H1 (cell line): ENCODE results near the gene MRPL28. TPM values are rescaled to one million over a fixed set of nuclear protein-coding genes. Genes with fewer than 3 reads are reported as not detected.

Experiments
- CTCF ChIA-PET: fragments of 300-600 bp; sonication (Branson Sonifier 250); formaldehyde crosslinking; loops from one replicate; lab custom pipeline; 2021; ENCODE audit not compliant: partially characterized antibody; lab: Charles Lee
- POLR2A ChIA-PET: fragments of 300-600 bp; sonication (Branson Sonifier 250); formaldehyde crosslinking; loops from one replicate; lab custom pipeline; 2021; ENCODE audit warnings: inconsistent platforms; ENCODE audit not compliant: partially characterized antibody; lab: Charles Lee
- DNase-seq, 2 experiments: peaks; one replicate each; pipeline versions ENCODE4 v3.0.0 to v3.0.0-alpha.2; 2010 to 2022; ENCODE audit warnings: low spot score in 2 of 2, low read depth in 1 of 2, mixed read lengths in 1 of 2
- FAIRE-seq: peaks from 2 replicates; lab custom pipeline; 2011; peaks lifted over from hg19 to GRCh38; lab: Jason Lieb, UNC
- H2AFZ ChIP-seq: 2 replicates; pipeline ENCODE4 v1.8.1; 2012; ENCODE audit warnings: low read length, inconsistent platforms
- H2AK5ac ChIP-seq: 2 replicates; pipeline ENCODE4 v1.6.1; 2013; ENCODE audit warnings: low read depth, low read length
- H2BK120ac ChIP-seq: replicated peaks from 2 replicates; pipeline ENCODE3; 2013; ENCODE audit warnings: low read depth, low read length, inconsistent platforms
- H2BK12ac ChIP-seq: 2 replicates; pipeline ENCODE4 v1.6.1; 2013; ENCODE audit warnings: low read depth, low read length
- H2BK15ac ChIP-seq: 2 replicates; pipeline ENCODE4 v1.6.1; 2013; ENCODE audit warnings: low read length
- H2BK20ac ChIP-seq: 2 replicates; pipeline ENCODE4 v1.6.1; 2013; ENCODE audit warnings: low read length
- H2BK5ac ChIP-seq: 2 replicates; pipeline ENCODE4 v1.6.1; 2013; ENCODE audit warnings: low read depth, low read length
- H3K14ac ChIP-seq: 2 replicates; pipeline ENCODE4 v1.6.1; 2013; ENCODE audit warnings: inconsistent platforms; ENCODE audit not compliant: insufficient read length
- H3K18ac ChIP-seq: 2 replicates; pipeline ENCODE4 v1.6.1; 2013; ENCODE audit warnings: low read length; ENCODE audit errors: extremely low read depth
- H3K23ac ChIP-seq: 2 replicates; pipeline ENCODE4 v1.6.1; 2013; ENCODE audit warnings: inconsistent platforms; ENCODE audit not compliant: insufficient read length
- H3K23me2 ChIP-seq: 2 replicates; pipeline ENCODE4 v1.6.1; 2013; ENCODE audit warnings: low read depth, low read length
- H3K27ac ChIP-seq: 2 replicates; pipeline ENCODE4 v1.6.1; 2011; ENCODE audit warnings: low read depth, low read length, inconsistent platforms
- H3K27me3 ChIP-seq, 4 experiments: replicated peaks in 1 of 4; 1 replicate in 1 of 4; 2 replicates in 3 of 4; pipeline versions ENCODE4 v1.6.1 to v1.8.1; 2011 to 2013; ENCODE audit warnings: low read length in 3 of 4, mild to moderate bottlenecking in 3 of 4, inconsistent platforms in 2 of 4, mixed read lengths in 2 of 4, moderate library complexity in 1 of 4; ENCODE audit not compliant: control insufficient read depth in 3 of 4, insufficient read depth in 3 of 4; ENCODE audit errors: extremely low read depth in 1 of 4
- H3K36me3 ChIP-seq, 4 experiments: 2 replicates each; pipeline versions ENCODE4 v1.6.1 to v1.8.1; 2011 to 2013; ENCODE audit warnings: mild to moderate bottlenecking in 4 of 4, low read length in 3 of 4, moderate library complexity in 2 of 4, control low read depth in 1 of 4, inconsistent platforms in 1 of 4; ENCODE audit not compliant: insufficient read depth in 4 of 4, control insufficient read depth in 2 of 4
- H3K4ac ChIP-seq: replicated peaks from 2 replicates; pipeline ENCODE3; 2013; ENCODE audit warnings: low read length, low read depth, mixed read lengths, inconsistent platforms; ENCODE audit not compliant: insufficient read length
- H3K4me1 ChIP-seq, 4 experiments: replicated peaks in 1 of 4; 1 replicate in 1 of 4; 2 replicates in 3 of 4; pipeline versions ENCODE4 v1.6.1 to v1.8.1; 2011 to 2013; ENCODE audit warnings: low read length in 3 of 4, inconsistent platforms in 2 of 4, mixed read lengths in 1 of 4; ENCODE audit not compliant: insufficient read depth in 4 of 4, control insufficient read depth in 3 of 4
- H3K4me2 ChIP-seq, 2 experiments: 2 replicates each; pipeline versions ENCODE4 v1.6.1 to v1.8.1; 2011 to 2013; ENCODE audit warnings: low read depth in 2 of 2, low read length in 2 of 2, control low read depth in 1 of 2, inconsistent platforms in 1 of 2, mild to moderate bottlenecking in 1 of 2; ENCODE audit not compliant: insufficient read depth in 1 of 2
- H3K4me3 ChIP-seq, 4 experiments: fragments of 200-600, 300-600 bp in 1 of 4; sonication (generic), shearing (Covaris generic), sonication (Bioruptor Twin) in 1 of 4; 2 replicates each; pipeline versions ENCODE4 v1.5.1 to v1.8.1; 2011 to 2016; ENCODE audit warnings: low read length in 4 of 4, low read depth in 3 of 4, control low read depth in 2 of 4, inconsistent platforms in 2 of 4, mild to moderate bottlenecking in 2 of 4, mixed read lengths in 1 of 4, moderate library complexity in 1 of 4; ENCODE audit not compliant: insufficient read depth in 2 of 4; ENCODE audit errors: extremely low read depth in 1 of 4
- H3K56ac ChIP-seq: replicated peaks from 2 replicates; pipeline ENCODE3; 2013; ENCODE audit warnings: low read depth, mild to moderate bottlenecking, mixed read lengths, low read length, inconsistent platforms; ENCODE audit not compliant: insufficient read length
- H3K79me1 ChIP-seq: 2 replicates; pipeline ENCODE4 v1.6.1; 2013; ENCODE audit warnings: low read depth, low read length, control low read depth
- H3K79me2 ChIP-seq, 2 experiments: 2 replicates each; pipeline versions ENCODE4 v1.6.1 to v1.8.1; 2012 to 2013; ENCODE audit warnings: low read length in 2 of 2, mild to moderate bottlenecking in 2 of 2, inconsistent platforms in 1 of 2; ENCODE audit not compliant: insufficient read depth in 2 of 2, control insufficient read depth in 1 of 2
- H3K9ac ChIP-seq, 4 experiments: replicated peaks in 1 of 4; 1 replicate in 1 of 4; 2 replicates in 3 of 4; pipeline versions ENCODE4 v1.6.1 to v1.8.1; 2011 to 2013; ENCODE audit warnings: low read depth in 3 of 4, low read length in 3 of 4, control low read depth in 2 of 4, mild to moderate bottlenecking in 2 of 4, moderate library complexity in 2 of 4, inconsistent platforms in 1 of 4; ENCODE audit errors: extremely low read depth in 1 of 4
- H3K9me3 ChIP-seq, 2 experiments: 2 replicates each; pipeline versions ENCODE4 v1.6.1 to v1.8.1; 2012 to 2013; ENCODE audit warnings: mild to moderate bottlenecking in 2 of 2, moderate library complexity in 2 of 2, control low read depth in 1 of 2, inconsistent platforms in 1 of 2, low read depth in 1 of 2, low read length in 1 of 2, mixed read lengths in 1 of 2; ENCODE audit not compliant: insufficient read depth in 2 of 2
- H4K20me1 ChIP-seq, 2 experiments: replicated peaks in 1 of 2; 2 replicates each; pipeline versions ENCODE3 to v1.8.1; 2011 to 2013; ENCODE audit warnings: inconsistent platforms in 2 of 2, low read length in 2 of 2, mild to moderate bottlenecking in 1 of 2; ENCODE audit not compliant: insufficient read depth in 2 of 2, control insufficient read depth in 1 of 2
- H4K5ac ChIP-seq: 2 replicates; pipeline ENCODE4 v1.6.1; 2013; ENCODE audit warnings: low read length, low read depth, mixed read lengths, inconsistent platforms; ENCODE audit not compliant: insufficient read length
- H4K8ac ChIP-seq: 2 replicates; pipeline ENCODE4 v1.8.0; 2013; ENCODE audit warnings: mild to moderate bottlenecking, moderate library complexity, low read length, inconsistent platforms; ENCODE audit not compliant: insufficient read depth; ENCODE audit errors: extremely low read depth
- H4K91ac ChIP-seq: replicated peaks from 2 replicates; pipeline ENCODE3; 2013; ENCODE audit warnings: low read length, mixed read lengths, inconsistent platforms; ENCODE audit not compliant: insufficient read length
- ASH2L ChIP-seq: fragments of 200-600, 300-600 bp; sonication (generic); IDR thresholded peaks from one replicate; pipeline ENCODE4 v1.7.1; 2017; ENCODE audit warnings: low read length
- CBX5 ChIP-seq: fragments of 300-800, 300-1000 bp; sonication (generic); IDR thresholded peaks from 2 replicates; pipeline ENCODE4 v1.7.1; 2016; ENCODE audit warnings: antibody characterized with exemption, low read length, low read depth
- CHD1 ChIP-seq: IDR thresholded peaks from 2 replicates; pipeline ENCODE4 v1.6.1; 2012; ENCODE audit warnings: low read depth, low read length, improper control_type of control experiment
- CHD2 ChIP-seq: IDR thresholded peaks from 2 replicates; pipeline ENCODE4 v1.6.1; 2012; ENCODE audit warnings: low read length, improper control_type of control experiment
- SIN3A ChIP-seq, 2 experiments: IDR thresholded peaks in 1 of 2; conservative IDR thresholded peaks in 1 of 2; 2 replicates each; pipeline ENCODE4 v1.6.1; 2011 to 2012; ENCODE audit warnings: low read length in 2 of 2, improper control_type of control experiment in 1 of 2, low read depth in 1 of 2, mild to moderate bottlenecking in 1 of 2
- WGBS, 2 experiments: shearing (Covaris generic) in 1 of 2; methylation state at CpG; one replicate each; pipeline versions ENCODE4 v1.1.6 to v1.1.7; 2013 to 2015; ENCODE audit warnings: low lambda C conversion rate in 2 of 2, mixed read lengths in 2 of 2, inconsistent platforms in 1 of 2, low coverage in 1 of 2, missing lambda C conversion rate in 1 of 2; ENCODE audit not compliant: insufficient replicate concordance in 2 of 2, insufficient coverage in 1 of 2, insufficient read length in 1 of 2; ENCODE audit errors: extremely low coverage in 1 of 2, missing lambda C conversion rate in 1 of 2; 5-methylcytosine and 5-hydroxymethylcytosine counted together
- polyA plus RNA-seq, 7 experiments: library from polyadenylated mRNA; depleted of rRNA in 3 of 7; stranded (reverse) in 5 of 7; unstranded in 2 of 7; fragments of >200 nt in 5 of 7; fragments of 200-250 nt in 2 of 7; gene quantifications; 1 replicate in 5 of 7; 2 replicates in 1 of 7; 4 replicates in 1 of 7; pipeline versions ENCODE4 v1.2.1 to v1.2.3, GENCODE V29; 2011 to 2013; ENCODE audit warnings: missing spikeins in 2 of 7, mixed read lengths in 2 of 7
- total RNA-seq: library from RNA; stranded (reverse); fragmentation: NEBNext Ultra II Directional; extraction: Animal tissue kit (Norgen Biotek cat#: 25700); gene quantifications from 2 replicates; pipeline ENCODE4 v1.2.1, GENCODE V29; 2021

Gene MRPL28
- total and polyA plus RNA-seq, 2 of the 8 experiments (the other 6 are each of a cell fraction or from before 2014, with no cell fraction given): 88.9 to 188 TPM

- ChIA-PET POLR2A (interaction anchor here (0.5 to 1.6 kb wide), 5 partner anchors 12 to 382 kb away, joined by 3 to 6 read pairs (median 4); no protein-coding TSS in a partner anchor), CTCF (interaction anchor here (0.6 to 1.7 kb wide), 4 partner anchors 16 to 261 kb away, joined by 3 to 6 read pairs (median 4); no protein-coding TSS in a partner anchor)
- no peak overlapping the region for H3K9ac ChIP-seq
- H2BK5ac ChIP-seq: no peak overlapping the region
- no peak overlapping the region for H3K18ac ChIP-seq
- H2BK20ac ChIP-seq: no peak overlapping the region
- FAIRE-seq: no peak
- H3K56ac ChIP-seq: no peak overlapping the region
- no peak overlapping the region for H3K4ac ChIP-seq
- no peak overlapping the region for H3K14ac ChIP-seq
- H3K9me3 ChIP-seq: no peaks in the 10 kb centered on the region
- no peak overlapping the region for H2BK120ac ChIP-seq
- H3K27ac ChIP-seq: no peak overlapping the region
- no peak overlapping the region for H3K23ac ChIP-seq
- no peak overlapping the region for H4K8ac ChIP-seq
- no peaks in the 10 kb centered on the region; the same call in 1 of the 2 replicates for H3K23me2 ChIP-seq
- H3K79me2 ChIP-seq: no peaks in the 10 kb centered on the region; a peak in 1 of 4 replicates
- H3K4me2 ChIP-seq: no peak overlapping the region
- H3K4me1 ChIP-seq: peaks cover 0 to 10% (median 8%) of the 10 kb centered on the region in 4 experiments; a peak in 5 of 7 replicates
- no peak for TF ChIP-seq CBX5
- no peak for TF ChIP-seq CHD2
- TF ChIP-seq ASH2L: no peak
- no peak for TF ChIP-seq CHD1
- TF ChIP-seq SIN3A (conservative IDR thresholded peaks at IDR 0.05 in 1 of 2, IDR thresholded peaks at IDR 0.05 in 1 of 2; ENCODE audit: low read depth in 1 of 2, low read length in 2 of 2): no peak
- no peak for DNase-seq
- H2AFZ ChIP-seq: no peak overlapping the region
- peaks cover 2 to 14% of the 10 kb centered on the region in 2 experiments for H4K20me1 ChIP-seq
- H3K4me3 ChIP-seq: no peak overlapping the region
- H2BK15ac ChIP-seq: no peak overlapping the region
- no peaks in the 10 kb centered on the region; the same call in 1 of the 2 replicates for H3K79me1 ChIP-seq
- no peak overlapping the region for H4K91ac ChIP-seq
- H3K27me3 ChIP-seq: no peaks in the 10 kb centered on the region
- H4K5ac ChIP-seq: no peak overlapping the region
- no peak overlapping the region for H2BK12ac ChIP-seq
- WGBS, 2 experiments: 94% methylated on average over 18 of the region's 18 CpGs; no CpG with 5 or more reads in 1 of the 2 experiments
- peaks cover 8 to 27% (median 24%) of the 10 kb centered on the region in 4 experiments; a peak in 6 of 8 replicates for H3K36me3 ChIP-seq
- H2AK5ac ChIP-seq: no peak overlapping the region
These were observed 2.9 kb downstream of the MRPL28 start for GRCh38 chr16:367333-367903.
